Measurements from ENCODE around the gene RARRES1.
A peak's percentile ranks its signal among the peaks of the same experiment; 100 is the strongest.

The RARRES1 gene

DNA sequence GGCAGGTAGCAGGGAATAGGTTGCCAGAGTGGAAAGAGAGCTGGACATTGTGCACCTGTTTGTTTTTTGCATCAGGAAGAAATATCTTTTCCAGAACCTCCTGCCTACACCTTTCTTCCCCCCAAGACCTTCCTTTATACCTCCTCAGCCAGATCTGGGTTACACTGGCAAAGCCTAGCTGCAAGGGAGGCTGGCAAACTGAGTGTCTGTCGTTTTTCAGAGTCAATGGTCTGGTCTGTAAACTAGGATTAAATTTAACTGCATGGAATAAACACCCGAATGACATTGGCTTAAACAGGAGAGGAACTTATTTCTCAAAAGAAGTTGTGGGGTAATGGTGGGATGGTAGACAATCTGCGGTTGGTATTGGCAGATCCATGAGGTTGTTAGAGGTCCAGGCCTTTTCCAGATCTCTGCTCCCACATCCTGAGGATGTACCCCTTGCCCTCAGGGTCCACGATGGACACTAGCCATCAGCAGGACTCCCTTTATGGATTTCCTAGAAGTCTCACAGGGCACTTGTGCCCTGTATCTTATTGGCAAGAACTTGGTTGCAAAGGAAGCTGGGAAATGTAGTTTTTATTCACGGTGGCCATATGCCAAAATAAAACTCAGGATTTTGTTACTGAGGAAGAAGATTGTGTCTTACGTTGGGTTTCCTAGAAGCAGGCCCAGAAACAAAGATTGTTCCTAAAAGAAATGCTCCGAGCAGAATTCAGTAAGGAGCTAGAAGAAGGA is 3.2 kb upstream of the RARRES1 start:
- DNase-seq (ENCODE audit: low spot score), result no peak

DNA sequence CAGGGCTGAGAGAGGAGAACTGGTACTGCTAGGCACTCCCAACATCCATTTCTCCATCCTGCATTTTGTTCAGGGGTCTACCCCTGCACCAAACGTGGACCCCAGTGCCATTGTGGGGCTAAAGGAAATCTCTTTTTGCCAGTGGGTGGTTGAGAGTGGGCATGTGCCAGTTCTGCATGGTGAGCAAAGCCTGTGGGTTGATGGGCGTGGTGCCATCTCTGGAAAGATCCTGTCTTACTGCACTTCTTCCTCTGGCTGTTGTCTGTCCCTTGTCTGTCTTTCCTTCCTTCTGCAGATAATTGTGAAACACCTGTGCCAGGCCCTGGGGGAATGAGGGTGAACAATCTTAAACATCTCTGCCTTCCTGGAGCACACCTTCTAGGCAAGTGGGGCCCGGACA is 1.4 kb upstream of the RARRES1 start:
- no peak for DNase-seq (ENCODE audit: low spot score)

DNA sequence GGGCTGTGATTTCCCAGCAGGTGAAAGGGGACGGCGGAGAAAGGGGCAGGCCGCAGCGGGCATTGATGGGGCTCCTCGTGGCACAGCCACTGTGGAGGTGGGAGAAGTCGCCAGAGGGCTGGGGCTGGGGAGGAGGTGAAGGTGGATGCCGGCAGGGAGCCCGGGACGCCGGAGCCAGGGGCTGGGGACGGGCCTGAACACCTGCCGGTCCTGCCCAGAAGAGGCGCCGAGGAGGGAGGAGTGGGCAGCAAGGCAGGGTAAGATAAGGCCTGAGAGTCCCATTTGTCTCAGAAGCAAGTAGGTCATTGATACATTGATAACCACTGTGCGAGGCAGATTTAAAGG is 571 bp upstream of the RARRES1 start:
- DNase-seq (ENCODE audit: low spot score), result no peak

DNA sequence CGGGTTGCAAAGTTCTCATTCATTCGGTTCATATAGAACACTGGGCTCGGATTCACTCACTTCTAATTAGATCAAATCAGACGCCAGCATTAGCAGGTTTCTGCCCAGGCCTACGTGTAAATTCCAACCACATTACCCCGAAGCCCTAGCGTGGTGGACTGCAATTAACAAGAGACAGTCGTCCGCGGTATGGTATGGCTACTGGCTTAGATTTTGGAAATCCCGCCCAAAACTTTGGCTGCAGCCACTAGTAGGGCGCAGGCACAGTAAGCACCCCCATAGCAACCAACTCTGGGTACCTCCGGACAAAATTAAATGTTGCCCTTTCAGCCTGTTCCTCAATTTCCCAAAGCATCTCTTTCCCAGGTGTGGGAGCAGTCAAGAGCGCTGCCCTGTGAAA is 771 bp downstream of the RARRES1 start:
- no peak for DNase-seq (ENCODE audit: low spot score)

DNA sequence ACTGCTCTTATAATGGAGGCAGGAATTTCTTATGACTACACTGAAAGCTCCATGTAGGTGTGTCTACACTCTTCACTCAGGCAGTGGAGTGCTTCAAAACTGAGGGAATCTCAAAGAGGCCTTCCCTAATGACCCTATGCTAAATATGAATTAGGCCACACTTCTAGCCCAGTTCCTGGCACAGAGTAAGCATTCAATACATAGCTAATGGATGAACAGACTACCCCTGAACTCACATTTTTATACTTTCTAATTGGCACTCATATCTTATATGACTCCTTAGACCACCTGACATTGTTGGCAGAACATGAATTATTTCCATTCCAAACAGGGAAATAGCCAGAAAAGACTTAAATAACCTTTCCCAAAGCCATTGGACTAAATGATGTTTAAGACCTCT is 3.4 kb downstream of the RARRES1 start:
- no peak for DNase-seq (ENCODE audit: low spot score)

DNA sequence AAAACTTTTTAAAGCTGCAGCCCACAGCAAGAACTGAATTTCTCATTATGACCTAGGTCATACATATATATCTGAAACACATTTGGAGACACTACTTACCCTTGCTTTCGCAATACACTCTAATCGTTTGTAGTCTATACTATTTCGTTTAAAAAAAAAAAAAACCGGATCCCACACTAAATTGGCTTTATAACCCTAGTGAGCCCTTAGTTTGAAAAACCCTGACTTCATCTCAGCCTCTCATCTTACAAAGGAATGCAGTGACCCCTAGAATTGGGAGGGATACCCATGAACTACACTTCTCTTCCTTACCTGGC is 4.2 kb downstream of the RARRES1 start:
- DNase-seq (ENCODE audit: low spot score), result no peak

DNA sequence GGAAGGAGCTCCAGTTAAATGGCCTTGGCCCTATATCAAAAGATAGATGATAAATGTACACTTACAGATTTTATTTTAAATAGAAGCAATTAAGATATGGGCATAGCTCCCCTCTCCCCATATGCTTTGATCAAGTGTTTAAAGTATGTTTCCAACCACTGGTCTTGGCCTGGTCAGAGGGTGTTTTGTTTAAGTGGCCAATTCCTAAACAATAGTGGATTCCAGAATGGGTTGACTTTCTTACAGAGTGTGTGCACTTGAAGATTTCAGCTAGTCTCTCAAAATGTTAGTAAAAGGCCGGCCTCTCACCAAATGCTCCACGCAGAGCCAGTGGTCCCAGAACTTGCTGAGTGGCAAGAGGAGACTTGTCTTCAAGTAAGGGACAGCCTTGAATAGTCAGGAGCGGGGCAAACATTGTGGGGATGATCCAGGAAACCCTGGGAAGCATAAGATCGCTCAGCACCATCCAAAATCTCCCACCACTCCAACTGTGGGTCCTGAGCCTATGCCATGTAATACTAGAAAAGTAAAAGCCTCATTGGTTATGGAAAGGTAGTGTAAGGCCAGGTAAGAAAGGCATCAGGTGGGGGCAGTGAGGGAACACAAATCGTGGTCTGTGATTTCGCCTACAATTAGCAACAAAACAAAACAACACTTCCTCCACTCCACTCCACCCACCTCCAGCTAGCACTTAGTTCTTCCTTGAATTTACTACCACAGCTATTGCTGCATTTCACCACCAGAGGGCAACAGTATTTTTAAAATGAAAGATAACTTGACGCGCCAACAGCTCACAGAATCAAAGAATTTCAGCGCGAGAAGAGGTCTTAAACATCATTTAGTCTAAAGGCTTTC is 4.8 kb downstream of the RARRES1 start:
- DNase-seq (ENCODE audit: low spot score), result peak; percentile 74

DNA sequence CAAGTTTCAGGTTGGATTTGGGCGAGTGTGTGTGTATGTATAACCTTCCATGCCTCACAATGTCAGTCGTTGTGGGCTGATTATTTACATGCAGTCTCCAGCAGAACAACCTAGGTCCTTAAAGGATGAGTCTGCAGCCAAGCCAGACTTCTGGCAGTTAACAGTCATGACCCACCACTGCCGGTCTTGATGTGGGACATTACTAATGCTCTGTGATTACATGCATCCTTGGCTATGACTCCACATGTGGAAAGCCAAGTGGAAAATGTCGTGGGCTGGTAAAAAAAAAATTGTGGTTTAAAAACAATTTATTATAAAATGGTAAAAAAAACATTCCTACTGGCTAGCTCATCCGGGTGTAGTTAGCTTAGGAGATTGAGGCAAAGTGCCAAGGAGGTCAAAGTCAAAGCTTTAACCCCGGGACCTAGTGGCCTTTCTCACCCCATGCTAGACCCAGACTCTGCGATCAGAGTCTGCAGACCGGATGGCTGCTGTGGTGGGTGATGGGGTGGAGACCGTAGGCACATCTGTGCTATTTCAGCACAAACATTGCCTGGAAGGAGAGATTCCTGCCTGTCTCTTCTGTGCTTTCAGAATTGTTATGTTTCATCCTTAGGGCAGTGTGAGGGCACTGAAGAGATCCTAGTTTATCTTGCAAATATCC is 6.8 kb downstream of the RARRES1 start:
- DNase-seq (ENCODE audit: low spot score), result peak; percentile 79

DNA sequence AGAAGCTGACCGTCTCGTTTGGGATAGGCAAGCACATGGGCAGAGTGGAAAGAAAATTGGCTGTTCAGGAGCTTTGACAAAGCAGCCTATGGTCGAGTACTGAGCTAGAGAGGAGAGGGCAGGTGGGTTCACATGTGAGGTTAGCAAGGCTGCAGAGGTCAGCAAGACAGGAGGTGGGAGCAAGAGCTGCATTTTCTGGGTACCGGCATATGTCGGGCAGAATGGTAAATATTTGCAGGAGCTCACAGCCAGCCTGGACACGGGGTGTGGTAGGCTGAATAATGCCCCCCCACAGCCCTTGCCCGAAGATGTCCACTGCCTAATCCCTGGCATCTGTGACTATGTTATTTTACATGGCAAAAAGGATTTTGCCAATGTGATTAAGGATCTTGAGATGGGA is 8.3 kb downstream of the RARRES1 start:
- no peak for DNase-seq (ENCODE audit: low spot score)

DNA sequence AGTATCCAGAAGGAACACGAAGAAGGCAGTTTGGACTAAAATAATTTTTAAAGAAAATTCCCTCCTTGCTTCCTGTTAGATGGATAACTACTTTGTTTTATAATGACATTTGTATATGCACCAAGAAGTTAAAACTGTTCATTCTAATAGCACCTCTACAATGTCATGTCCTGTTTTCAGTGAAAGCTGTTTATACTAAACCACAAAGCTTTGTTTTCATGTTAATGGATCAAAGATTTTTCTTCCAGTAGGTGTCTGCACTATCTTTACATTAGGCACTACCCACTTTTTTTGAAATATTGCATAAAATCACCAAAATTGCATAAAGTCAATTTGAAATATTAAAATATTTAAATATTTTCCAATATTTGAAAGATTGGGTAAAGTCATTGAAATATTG is 10.1 kb downstream of the RARRES1 start:
- no peak for DNase-seq (ENCODE audit: low spot score)

DNA sequence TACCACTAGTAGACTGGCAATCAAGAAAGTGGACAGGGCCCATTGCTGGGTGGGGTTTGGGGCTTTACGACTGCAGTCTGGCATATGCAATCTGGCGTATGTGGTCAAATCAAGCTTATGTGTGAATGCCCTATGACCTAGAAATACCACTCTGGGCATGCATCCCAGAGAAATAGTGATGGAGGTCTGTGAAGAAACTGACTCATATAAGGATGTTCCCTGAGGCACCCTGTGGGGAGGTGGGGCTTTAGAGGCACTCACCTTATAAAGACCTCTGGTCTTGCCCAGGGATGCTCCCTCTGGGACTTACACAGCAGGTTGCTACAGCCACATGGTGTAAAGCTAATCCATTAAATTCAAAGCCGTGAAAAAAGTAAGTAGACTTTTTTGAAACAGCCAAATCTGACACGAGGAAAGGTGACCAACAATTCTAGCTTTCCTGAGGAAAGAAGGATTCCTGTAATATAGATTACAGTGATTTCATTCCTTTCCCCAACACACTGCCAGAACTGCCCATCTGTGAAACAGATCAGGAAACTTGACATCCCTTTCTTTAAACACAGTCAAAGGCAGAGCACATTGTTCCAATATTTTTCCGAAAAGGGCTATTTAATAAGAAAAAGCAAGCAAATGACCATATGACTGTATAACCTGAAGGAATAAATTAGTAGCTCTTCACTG is 13.6 kb downstream of the RARRES1 start:
- no peak for DNase-seq (ENCODE audit: low spot score)

DNA sequence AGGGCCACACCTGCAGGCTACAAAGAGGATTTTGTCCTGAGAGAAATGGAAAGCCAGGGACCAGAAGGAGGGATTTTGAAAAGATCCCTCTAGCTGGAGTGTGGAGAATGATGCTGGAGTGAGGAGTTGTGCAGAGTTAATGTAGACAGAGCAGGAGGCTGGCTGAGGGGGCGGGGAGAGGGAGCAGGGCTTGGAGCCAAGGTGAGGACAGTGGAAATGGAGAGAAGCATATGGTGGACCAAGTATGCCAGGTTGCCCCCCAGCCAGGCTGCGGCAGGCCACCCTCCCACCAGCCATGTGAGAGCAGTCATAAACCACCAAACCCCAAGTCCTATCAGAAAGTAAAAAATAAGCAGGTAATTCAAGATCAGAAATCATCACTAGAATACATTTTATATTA is 14.7 kb downstream of the RARRES1 start:
- DNase-seq (ENCODE audit: low spot score), result no peak

DNA sequence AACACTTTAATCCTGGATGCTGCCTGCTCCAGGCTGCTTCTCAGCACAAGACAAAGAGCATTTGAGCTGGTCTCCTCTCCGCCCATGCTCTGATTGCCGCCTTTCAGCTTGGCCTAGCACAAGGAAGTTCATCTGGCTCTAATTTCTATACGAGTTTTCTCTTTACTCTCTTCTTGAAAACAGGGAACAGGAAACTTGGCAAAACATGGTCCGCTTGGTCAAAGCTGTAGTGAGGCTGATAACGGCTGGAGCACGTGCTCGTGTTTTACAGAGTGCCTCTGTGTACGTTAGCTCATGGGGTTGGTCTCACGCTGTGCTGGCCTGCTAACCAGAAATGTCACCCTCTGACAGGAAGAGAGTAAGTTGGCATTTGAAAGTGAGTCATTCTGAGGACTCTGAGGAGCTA is 19.2 kb downstream of the RARRES1 start:
- DNase-seq (ENCODE audit: low spot score), result no peak

DNA sequence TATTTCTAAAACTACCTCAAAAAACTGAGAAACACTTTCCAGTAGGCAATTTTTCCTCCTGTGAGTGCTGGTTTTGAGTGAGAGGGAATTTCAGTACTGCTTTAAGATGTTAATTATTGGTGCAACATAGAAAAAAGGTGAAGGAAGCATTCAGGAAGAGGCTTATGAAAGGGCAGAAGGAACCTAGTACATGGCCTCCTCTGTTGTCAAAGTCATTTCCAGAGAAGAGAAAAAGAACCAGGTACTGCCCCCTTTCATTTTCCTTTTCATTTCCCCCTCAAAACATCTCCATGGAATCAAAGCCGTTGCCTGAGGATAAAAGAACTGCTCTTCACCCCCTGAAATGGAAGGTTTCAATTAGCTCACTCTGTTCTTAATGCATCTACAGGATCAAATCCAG is 19.8 kb downstream of the RARRES1 start:
- no peak for DNase-seq (ENCODE audit: low spot score)

DNA sequence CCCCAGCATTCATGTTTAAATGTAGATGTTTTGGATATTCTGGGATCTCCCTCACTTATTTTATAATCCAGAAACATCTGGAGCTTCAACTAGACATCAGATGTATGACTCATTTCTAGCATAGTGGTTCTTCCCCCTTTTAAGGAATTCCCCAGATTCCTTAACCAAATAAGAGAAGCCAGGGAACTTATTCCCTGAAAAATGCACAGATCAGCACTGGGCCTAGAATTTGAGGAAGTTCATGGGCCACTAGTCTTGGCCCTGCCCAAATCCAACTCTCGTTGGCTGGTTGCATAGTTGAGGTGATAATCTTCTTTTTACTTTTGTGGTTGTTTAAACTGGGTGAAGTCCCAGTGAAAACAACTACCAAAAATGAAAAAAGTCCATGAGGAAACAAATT is 20.4 kb downstream of the RARRES1 start:
- no peak for DNase-seq (ENCODE audit: low spot score)

DNA sequence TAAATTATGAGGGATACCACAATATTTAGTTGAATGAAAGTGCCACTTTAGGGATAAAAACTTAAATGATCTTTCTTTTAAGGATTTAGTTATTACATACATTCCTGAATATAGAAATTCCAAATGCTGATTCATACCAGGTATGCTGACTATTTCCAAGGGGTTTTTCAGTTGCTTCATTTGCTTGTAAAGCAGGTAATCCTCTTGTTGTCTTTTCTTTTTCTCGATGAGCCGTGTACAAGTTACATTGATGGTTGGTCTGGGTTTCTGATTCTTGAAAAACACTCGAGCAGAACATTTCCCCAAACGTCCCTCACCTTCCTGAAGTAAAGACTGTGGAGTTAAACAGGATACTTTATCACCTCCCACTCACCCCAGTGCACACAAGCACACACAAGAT is 21.7 kb downstream of the RARRES1 start:
- DNase-seq (ENCODE audit: low spot score), result no peak

DNA sequence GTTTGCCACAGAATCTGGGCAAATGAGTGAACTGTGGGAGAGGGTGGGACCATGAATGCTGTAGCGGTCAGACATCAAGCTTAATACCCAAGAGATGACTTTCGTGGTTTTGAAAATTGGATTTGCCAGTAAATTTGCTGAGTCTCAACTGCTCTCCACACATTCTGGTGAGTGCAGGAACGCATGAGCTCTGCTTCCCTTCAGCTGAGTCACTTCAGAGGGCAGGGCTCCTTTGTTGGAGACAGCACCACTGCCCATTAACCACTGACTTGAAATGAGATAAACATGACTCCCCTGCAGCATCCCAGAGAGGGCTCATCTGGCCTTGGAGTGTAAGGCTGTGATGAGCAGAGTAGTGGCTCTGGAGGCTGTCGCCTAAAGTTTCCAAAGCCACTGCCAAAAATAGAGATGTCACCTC is 22.6 kb downstream of the RARRES1 start:
- no peak for DNase-seq (ENCODE audit: low spot score)

DNA sequence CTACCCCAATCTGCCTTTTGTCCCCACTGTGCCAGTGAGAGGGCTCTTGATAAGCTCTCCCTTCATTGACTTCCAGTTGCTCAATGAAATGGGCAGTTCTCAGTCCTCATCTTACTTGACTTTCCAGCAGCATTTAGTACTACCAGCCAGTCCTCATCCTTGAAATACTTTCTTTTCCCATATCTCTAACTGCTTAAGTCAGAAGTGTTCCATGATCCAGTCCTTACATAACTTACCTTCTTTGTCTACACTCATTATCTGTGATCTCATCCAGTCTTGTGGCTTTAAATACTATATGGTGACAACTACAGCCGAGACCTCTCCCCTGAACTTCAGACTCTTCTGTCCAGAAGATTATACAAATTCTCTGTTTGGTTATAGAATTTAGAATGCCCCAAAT is 28.7 kb downstream of the RARRES1 start:
- no peak for DNase-seq (ENCODE audit: low spot score)

DNA sequence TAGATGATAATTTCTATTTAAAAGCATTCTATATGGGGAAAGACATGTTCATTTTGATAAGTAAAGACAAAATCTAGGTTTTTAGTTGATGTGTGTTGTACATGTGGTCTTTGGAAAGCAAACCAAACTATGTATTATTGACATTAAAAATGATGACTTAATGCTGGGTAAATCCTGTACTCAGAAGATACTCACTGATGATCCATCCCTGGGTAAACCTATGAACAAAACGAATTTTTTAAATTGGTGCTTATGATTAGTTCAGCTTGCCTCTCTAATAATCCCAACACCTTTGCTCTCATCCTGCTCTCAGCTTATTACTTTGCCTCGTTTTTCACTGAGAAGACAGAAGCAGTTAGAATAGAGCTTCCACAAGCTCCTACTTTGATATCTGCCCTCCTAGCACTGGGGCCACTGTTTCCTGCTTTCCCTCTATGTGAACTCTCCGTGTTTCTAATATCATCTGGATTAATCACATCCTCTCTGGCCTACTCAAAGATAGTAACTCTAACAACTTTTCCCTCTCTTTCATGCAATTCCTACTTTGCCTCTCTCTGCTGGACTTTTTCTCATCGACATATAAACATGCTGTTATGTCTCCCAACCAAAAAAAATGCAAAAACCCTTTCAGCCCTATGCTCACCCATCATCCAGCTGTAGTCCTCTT is 29.3 kb downstream of the RARRES1 start:
- no peak for DNase-seq (ENCODE audit: low spot score)

DNA sequence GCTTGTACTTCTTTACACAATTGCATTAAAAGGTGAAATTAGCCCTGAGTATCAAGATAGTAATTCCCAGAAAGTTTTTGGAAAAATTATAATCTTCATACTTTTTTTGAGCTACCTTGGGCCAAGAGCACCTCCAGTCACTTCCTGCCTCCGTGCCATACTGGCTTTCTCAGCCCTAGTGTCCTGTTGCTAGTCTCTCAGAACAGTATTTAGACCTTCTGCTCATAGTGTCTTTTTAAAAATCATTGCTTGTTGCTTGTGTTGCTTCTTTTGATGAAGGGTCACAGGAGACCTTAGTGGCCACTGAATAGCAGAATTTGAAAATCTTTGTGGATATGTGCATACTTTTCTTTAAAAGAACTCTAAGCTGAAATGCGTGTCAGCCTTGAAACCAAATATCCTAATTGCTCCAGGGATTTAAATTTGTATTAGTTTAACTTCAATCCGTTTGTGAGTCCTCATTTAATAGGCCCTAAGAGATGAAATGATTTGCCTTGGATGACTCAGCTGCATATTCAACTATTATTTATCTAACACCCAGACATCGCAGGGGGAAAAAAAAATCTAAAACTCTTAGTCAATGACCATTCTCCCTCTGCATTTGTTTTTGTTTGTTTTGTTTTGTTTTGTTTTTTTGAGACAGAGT is 30.7 kb downstream of the RARRES1 start:
- no peak for DNase-seq (ENCODE audit: low spot score)

DNA sequence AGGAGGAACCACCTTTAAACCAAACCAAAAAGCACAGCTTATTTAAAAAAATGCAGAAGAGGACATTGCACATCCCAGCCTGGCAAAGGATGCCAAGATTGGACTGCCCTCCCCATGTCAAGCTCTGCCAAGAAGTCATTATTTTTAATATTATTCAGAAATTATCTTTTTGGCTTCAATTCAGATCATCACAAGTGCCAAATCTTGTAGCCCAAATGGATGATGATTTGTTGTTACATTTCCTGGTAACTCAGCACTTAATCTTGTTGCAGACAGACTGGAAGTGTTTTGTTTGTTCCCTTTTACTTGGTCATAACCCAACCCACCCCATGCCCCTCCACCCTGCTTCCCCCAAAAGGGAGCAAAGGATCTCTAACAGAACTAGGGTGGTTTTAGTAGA is 31.7 kb downstream of the RARRES1 start:
- DNase-seq (ENCODE audit: low spot score), result no peak

DNA sequence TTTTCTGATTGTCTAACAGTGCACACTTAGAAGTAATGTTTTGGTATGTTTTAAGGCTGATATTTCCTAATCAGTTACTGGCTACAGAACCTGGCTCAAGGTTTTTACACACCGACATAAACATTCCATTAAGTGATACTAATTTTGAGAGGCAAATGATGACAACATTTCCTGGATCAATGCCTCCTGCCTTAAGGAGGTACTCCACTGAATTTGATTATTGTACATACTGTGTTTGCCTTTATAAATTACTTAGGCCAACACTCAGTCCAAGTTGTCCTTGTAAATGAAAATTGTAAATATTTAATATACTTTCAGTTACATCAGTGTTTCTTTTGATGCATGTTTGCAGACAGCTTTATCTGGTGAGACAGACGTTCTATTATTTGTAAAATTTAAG is 35.6 kb downstream of the RARRES1 start:
- no peak for DNase-seq (ENCODE audit: low spot score)

All from kidney capillary endothelial cell (primary cell).